ENCODE data around the gene FAM78A.

Gene FAM78A

GRCh38 chr9:131303381-131304321 lies 27.3 kb upstream of the FAM78A start:
- H3K4me3 ChIP-seq (ENCODE audit: low read depth, low read length) = no peak overlapping the region

- H3K4me3 ChIP-seq (ENCODE audit: low read depth, low read length) = no peak overlapping the region
Measured at GRCh38 chr9:131302244-131303075, 26.1 kb upstream of the FAM78A start.

GRCh38 chr9:131300444-131300843 lies 24.1 kb upstream of the FAM78A start:
- H3K4me3 ChIP-seq (ENCODE audit: low read depth, low read length) = no peak overlapping the region

- no peak overlapping the region for H3K4me3 ChIP-seq (ENCODE audit: low read depth, low read length)
Measured at GRCh38 chr9:131299961-131300347, 23.6 kb upstream of the FAM78A start.

- no peak overlapping the region for H3K4me3 ChIP-seq (ENCODE audit: low read depth, low read length)
Measured at GRCh38 chr9:131299346-131299960, 23.1 kb upstream of the FAM78A start.

GRCh38 chr9:131298816-131299215 lies 22.5 kb upstream of the FAM78A start:
- H3K4me3 ChIP-seq (ENCODE audit: low read depth, low read length) = no peak overlapping the region

GRCh38 chr9:131298341-131298740 lies 22.0 kb upstream of the FAM78A start:
- H3K4me3 ChIP-seq (ENCODE audit: low read depth, low read length) = no peak overlapping the region

- no peak overlapping the region for H3K4me3 ChIP-seq (ENCODE audit: low read depth, low read length)
Measured at GRCh38 chr9:131297903-131298302, 21.6 kb upstream of the FAM78A start.

- no peak overlapping the region for H3K4me3 ChIP-seq (ENCODE audit: low read depth, low read length)
Measured at GRCh38 chr9:131296906-131297500, 20.7 kb upstream of the FAM78A start.

- H3K4me3 ChIP-seq (ENCODE audit: low read depth, low read length) = no peak overlapping the region
Measured at GRCh38 chr9:131296460-131296859, 20.1 kb upstream of the FAM78A start.

- H3K4me3 ChIP-seq (ENCODE audit: low read depth, low read length) = no peak overlapping the region
Measured at GRCh38 chr9:131292937-131293336, 16.6 kb upstream of the FAM78A start.

GRCh38 chr9:131291795-131292315 lies 15.5 kb upstream of the FAM78A start:
- H3K4me3 ChIP-seq (ENCODE audit: low read depth, low read length) = no peak overlapping the region

- no peak overlapping the region for H3K4me3 ChIP-seq (ENCODE audit: low read depth, low read length)
Measured at GRCh38 chr9:131290767-131291370, 14.6 kb upstream of the FAM78A start.

- no peak overlapping the region for H3K4me3 ChIP-seq (ENCODE audit: low read depth, low read length)
Measured at GRCh38 chr9:131290036-131290766, 13.9 kb upstream of the FAM78A start.

- no peak within 1 kb of the TSS for H3K4me3 ChIP-seq (ENCODE audit: low read depth, low read length)
Measured at GRCh38 chr9:131289301-131290035, 13.2 kb upstream of the FAM78A start, which contains the start of gene PLPP7. TSS of gene PLPP7 (plus strand) at chr9:131289723. CDS start at chr9:131289998, 275 bp downstream.

- H3K4me3 ChIP-seq (ENCODE audit: low read depth, low read length) = no peak overlapping the region
Measured at GRCh38 chr9:131288217-131288616, 11.9 kb upstream of the FAM78A start.

GRCh38 chr9:131287359-131287758 lies 11.0 kb upstream of the FAM78A start:
- no peak overlapping the region for H3K4me3 ChIP-seq (ENCODE audit: low read depth, low read length)

- H3K4me3 ChIP-seq (ENCODE audit: low read depth, low read length) = no peak overlapping the region
Measured at GRCh38 chr9:131284856-131285255, 8.5 kb upstream of the FAM78A start.
